A549 treated with dexamethasone at 1 μM for 4 hours (cell line): ENCODE results near the gene PGM5. TPM values are rescaled to one million over a fixed set of nuclear protein-coding genes. Genes with fewer than 3 reads are reported as not detected.

ENCODE experiments used
- total RNA-seq: library from RNA; stranded (reverse); fragments of 200-300 nt; extraction: Qiagen RNA extraction; gene quantifications from 5 replicates; pipeline ENCODE4 v1.2.3, GENCODE V29; 2022

The PGM5 gene
- total RNA-seq: 0.06 TPM in 1 of 5 replicates, not detected in the others

DNA sequence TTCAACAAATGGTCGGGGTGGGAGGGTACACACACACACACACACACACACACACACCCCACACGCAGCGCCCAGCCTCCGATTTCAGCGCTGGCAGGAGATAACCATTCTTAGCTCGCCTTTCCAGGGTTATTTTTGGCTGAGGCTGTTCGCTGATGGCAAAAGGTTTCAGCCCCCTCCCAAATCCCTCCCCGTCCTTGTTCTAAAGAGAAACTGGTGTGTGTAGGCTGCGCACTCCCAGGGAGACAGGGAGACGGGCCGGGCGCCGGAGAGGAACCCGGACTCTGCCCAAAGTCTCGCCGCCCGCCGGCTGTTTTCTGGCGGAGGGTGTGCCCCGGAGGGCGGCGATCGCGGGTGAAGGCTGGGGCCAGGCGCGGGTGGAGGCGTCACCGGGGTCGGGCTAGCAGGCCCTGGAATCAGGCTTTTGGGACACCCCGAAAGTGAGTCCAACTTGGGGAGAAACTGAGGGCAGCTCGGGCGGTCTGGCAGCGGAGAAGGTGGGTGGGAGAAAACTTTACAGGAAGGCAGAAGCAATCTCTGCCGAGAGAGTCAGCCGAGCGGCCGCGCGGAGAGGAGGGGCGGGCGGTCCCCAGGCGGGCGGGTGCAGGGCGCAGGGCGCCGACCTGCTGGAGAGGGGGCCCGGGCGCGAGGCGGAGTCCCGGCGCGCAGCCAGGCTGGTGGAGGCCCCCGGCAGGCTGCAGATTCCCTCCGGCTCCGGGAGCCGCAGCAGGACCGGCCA lies at the start of gene PGM5:
Gene PGM5 (plus strand): TSS at position 232 of the 739 bp plus-strand sequence. CDS start 517 bp downstream, outside the sequence.

DNA sequence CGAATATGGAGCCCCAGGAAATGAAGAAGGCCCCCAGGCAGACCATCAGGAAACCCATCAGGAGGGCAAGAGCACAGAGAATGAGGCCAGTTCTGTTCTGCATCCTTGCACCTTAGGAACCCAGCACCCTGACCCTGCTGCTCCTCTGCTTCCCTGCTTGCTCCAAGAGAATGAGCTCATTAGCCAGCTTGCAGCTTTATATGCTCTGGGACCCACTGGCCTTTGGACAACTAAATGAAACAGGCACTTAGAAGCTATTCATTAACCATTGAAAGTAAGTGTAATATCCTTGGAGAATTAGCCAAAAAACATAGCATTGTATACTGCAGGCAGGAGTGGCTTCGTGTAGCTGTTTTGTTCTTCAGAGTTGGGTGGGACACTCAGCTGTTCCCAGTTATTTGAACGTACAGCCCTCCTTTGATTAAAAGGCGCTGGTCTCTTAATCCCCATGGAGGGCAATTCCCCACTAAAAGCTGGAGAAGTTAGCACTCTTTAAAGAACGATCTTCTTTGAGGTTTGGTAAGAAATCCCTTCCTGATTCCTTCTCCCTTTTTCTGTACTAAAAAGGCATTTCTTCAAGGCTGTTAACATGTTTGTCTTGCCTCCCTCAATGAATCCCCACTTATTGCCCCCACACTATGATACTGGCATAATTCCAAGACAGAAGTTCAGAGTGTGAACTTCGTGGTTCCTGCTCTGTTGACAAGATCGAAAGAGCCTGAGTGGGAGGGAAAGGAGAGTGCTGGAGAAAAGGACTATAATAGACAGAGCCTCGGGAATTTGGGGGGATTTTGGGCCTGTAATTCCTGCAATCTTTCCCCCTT lies 184.5 kb downstream of the PGM5 start, which contains the start of gene TMEM252:
Gene TMEM252 (minus strand): TSS at position 172 of the 824 bp plus-strand sequence. CDS start 69 bp downstream, at position 103.

Other genes starting within 250 kb of the PGM5 start
- 65.2 to 85.6 TPM (median 70.7 TPM) in 5 replicates for gene ZNG1C, start 114.6 kb upstream of the PGM5 start, total RNA-seq
- gene FOXD4L3, start 53.7 kb upstream of the PGM5 start, total RNA-seq: 0.05 to 0.08 TPM in 2 of 5 replicates, not detected in the others
- not detected in 5 replicates for gene TMEM252, start 184.3 kb downstream of the PGM5 start, total RNA-seq